Upper lobe of left lung (tissue), 6 donors: Measurements from ENCODE around the gene C10orf120. TPM values are rescaled to one million over a fixed set of nuclear protein-coding genes. Genes with fewer than 3 reads are reported as not detected.

Source experiments
- ATAC-seq, 2 donors: fragments of 200-7000 bp; cut with Tn5 transposase; one replicate each; pipeline ENCODE4 v1.9.1; 2022; ENCODE audit warnings: mild to moderate bottlenecking in 2 of 2, moderate library complexity in 2 of 2; ENCODE audit not compliant: low FRiP score in 2 of 2
- DNase-seq, 2 donors: peaks; one replicate each; pipeline ENCODE4 v3.0.0-alpha.2; 2019 to 2020
- H3K27ac ChIP-seq, 4 donors: fragments of 200-600 bp; sonication (generic); one replicate each; pipeline ENCODE4 v1.5.1; 2016 to 2019
- H3K27me3 ChIP-seq, 4 donors: fragments of 200-600 bp; sonication (generic); one replicate each; pipeline ENCODE4 v1.5.1; 2017 to 2019
- H3K36me3 ChIP-seq, 4 donors: fragments of 200-600 bp; sonication (generic); one replicate each; pipeline ENCODE4 v1.5.1; 2016 to 2019
- H3K4me1 ChIP-seq, 4 donors: fragments of 200-600 bp; sonication (generic); one replicate each; pipeline ENCODE4 v1.5.1; 2018 to 2019
- H3K4me3 ChIP-seq, 4 donors: fragments of 200-600 bp; sonication (generic); one replicate each; pipeline ENCODE4 v1.5.1; 2017 to 2019; ENCODE audit warnings: mild to moderate bottlenecking in 2 of 4, moderate library complexity in 1 of 4
- H3K9me3 ChIP-seq, 4 donors: fragments of 200-600 bp; sonication (generic); one replicate each; pipeline ENCODE4 v1.5.1; 2018 to 2019
- EP300 ChIP-seq, 4 donors: sonication (generic); formaldehyde crosslinking; IDR thresholded peaks; one replicate each; pipeline ENCODE4 v1.5.1; 2017; ENCODE audit warnings: antibody characterized with exemption in 4 of 4, control low read depth in 2 of 4
- POLR2A ChIP-seq, 4 donors: fragments of 450-650 bp; IDR thresholded peaks; one replicate each; pipeline ENCODE4 v1.5.1; 2016 to 2017; ENCODE audit warnings: antibody characterized with exemption in 4 of 4, mild to moderate bottlenecking in 2 of 4
- POLR2AphosphoS5 ChIP-seq, 2 donors: sonication (generic); formaldehyde crosslinking; IDR thresholded peaks; one replicate each; pipeline ENCODE4 v1.5.1; 2017; ENCODE audit warnings: antibody characterized with exemption in 2 of 2
- WGBS, 2 donors: methylation state at CpG; one replicate each; pipeline ENCODE4 v1.1.5; 2017 to 2018; 5-methylcytosine and 5-hydroxymethylcytosine counted together
- total RNA-seq, 6 donors: library from RNA; depleted of rRNA in 4 of 6; stranded (reverse); fragments of >200 nt in 4 of 6; gene quantifications; one replicate each; pipeline versions ENCODE4 v1.1.0 to v1.2.1, GENCODE V29; 2016 to 2021
- TF ChIP-seq, protein P1 (sequence below), 6 experiments: fragments of 450-650 bp in 4 of 6; fragments of 200-600 bp in 2 of 6; sonication (generic) in 2 of 6; IDR thresholded peaks; one replicate each; pipeline ENCODE4 v1.5.1; 2016 to 2019; ENCODE audit warnings: antibody characterized with exemption in 6 of 6
- donor health status: DM: no; HTN: no; CAD: no; lungs with moderate emphysema.
- donor health status: DM: no; HTN: yes; CAD: no; lungs with severe emphysema.

C10orf120 gene
- total RNA-seq, 6 donors from 2014 or later, result not detected

DNA sequence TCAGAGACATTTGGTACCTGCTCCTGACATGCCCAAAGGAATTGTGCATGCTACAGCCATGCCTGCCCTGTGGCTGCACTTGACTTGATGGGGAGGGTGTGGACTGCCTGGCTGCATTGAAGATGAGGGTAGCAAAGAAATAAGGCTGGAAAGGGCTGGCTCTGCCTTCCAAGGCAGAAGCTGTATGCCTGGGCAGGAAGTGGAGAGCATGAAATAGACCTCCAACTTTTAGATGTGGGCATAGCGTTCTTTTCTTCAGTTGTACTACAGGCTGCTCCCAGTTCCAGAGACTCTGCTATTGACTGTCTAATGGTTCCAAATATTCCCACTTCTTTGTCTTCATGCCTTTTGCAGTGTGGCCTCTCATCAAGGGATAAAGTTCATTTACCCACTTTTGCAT lies 3.0 kb downstream of the C10orf120 start:
- 69 to 89% methylated on average over 1 of the region's 1 CpG for WGBS, 2 donors
- no peak overlapping the region for H3K27ac ChIP-seq
- no peaks in the 10 kb centered on the region for H3K4me1 ChIP-seq
- TF ChIP-seq POLR2AphosphoS5 (IDR thresholded peaks at IDR 0.05) (no peak), EP300 (IDR thresholded peaks at IDR 0.05) (no peak), POLR2A (IDR thresholded peaks at IDR 0.05) (no peak)
- TF ChIP-seq, protein P1, sequence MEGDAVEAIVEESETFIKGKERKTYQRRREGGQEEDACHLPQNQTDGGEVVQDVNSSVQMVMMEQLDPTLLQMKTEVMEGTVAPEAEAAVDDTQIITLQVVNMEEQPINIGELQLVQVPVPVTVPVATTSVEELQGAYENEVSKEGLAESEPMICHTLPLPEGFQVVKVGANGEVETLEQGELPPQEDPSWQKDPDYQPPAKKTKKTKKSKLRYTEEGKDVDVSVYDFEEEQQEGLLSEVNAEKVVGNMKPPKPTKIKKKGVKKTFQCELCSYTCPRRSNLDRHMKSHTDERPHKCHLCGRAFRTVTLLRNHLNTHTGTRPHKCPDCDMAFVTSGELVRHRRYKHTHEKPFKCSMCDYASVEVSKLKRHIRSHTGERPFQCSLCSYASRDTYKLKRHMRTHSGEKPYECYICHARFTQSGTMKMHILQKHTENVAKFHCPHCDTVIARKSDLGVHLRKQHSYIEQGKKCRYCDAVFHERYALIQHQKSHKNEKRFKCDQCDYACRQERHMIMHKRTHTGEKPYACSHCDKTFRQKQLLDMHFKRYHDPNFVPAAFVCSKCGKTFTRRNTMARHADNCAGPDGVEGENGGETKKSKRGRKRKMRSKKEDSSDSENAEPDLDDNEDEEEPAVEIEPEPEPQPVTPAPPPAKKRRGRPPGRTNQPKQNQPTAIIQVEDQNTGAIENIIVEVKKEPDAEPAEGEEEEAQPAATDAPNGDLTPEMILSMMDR (IDR thresholded peaks at IDR 0.05), result no peak
- ATAC-seq, result peak in 1 of 2 donors; percentile 5
- no peaks in the 10 kb centered on the region for H3K27me3 ChIP-seq
- DNase-seq, result no peak
- no peaks in the 10 kb centered on the region for H3K9me3 ChIP-seq
- H3K36me3 ChIP-seq, result no peaks in the 10 kb centered on the region
- H3K4me3 ChIP-seq, result no peak overlapping the region

DNA sequence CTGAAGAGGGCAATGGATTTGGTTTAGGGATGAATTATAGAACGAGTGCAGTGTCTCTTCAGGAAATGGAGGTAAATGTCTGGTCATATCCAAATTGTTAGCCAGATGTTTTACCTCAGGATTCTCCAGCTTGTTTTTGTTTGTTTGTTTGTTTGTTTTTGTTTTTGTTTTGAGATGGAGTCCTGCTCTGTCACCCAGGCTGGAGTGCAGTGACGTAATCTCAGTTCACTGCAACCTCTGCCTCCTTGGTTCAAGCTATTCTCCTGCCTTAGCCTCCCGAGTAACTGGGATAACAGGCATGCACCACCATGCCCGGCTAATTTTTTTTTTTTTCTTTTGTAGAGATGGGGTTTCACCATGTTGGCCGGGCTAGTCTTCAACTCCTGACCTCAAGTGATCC lies 6.9 kb downstream of the C10orf120 start:
- no peak for TF ChIP-seq POLR2A (IDR thresholded peaks at IDR 0.05)
- ATAC-seq, result no peak
- 81 to 90% methylated on average over 5 of the region's 5 CpGs for WGBS, 2 donors
- Histone ChIP-seq H3K4me3 (no peak overlapping the region), H3K27ac (no peak overlapping the region), H3K9me3 (no peaks in the 10 kb centered on the region), H3K36me3 (no peaks in the 10 kb centered on the region), H3K4me1 (peaks cover 0 to 7% (median 3%) of the 10 kb centered on the region in 4 donors), H3K27me3 (no peaks in the 10 kb centered on the region)
- DNase-seq, result no peak

DNA sequence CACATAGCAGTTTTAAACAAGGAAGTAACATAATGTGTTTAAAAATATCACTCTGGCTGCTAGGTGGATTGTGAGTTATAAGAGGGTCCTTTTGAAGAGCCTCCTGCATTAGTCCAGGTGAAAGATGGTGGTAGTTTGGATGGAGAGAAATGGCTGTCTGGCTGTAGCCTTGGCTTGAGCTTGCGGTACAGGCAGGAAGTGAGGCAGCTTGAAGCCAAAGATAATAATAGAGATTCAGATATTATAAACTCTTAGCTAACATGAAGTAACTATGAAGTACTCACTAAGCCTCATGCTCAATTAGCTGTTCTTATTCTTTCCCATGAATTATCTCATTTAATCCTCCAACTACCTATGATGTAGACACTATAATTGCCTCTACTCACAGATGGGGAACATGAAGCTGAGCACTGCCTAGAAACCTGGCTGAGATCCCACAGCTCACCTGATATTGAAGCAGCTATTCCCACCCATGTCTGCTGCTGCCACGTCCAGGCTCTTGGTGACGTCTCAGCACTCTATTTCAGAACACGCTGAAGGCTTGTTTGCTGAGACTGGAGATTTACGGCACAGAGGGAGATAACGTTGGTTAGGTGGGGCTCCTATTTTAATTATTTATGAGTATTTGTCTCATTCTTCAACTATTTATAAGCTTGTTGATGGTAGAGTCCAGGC lies 10.4 kb downstream of the C10orf120 start:
- no peaks in the 10 kb centered on the region for H3K9me3 ChIP-seq
- DNase-seq (no peak), ATAC-seq (no peak)
- H3K27ac ChIP-seq, result no peak overlapping the region
- H3K36me3 ChIP-seq, result no peaks in the 10 kb centered on the region
- no peaks in the 10 kb centered on the region for H3K27me3 ChIP-seq
- peaks cover 0 to 7% (median 3%) of the 10 kb centered on the region in 4 donors for H3K4me1 ChIP-seq
- WGBS, 2 donors, result 72 to 73% methylated on average over 6 of the region's 6 CpGs
- H3K4me3 ChIP-seq, result no peak overlapping the region
- no peak for TF ChIP-seq EP300 (IDR thresholded peaks at IDR 0.05)
- no peak for TF ChIP-seq POLR2AphosphoS5 (IDR thresholded peaks at IDR 0.05)
- TF ChIP-seq POLR2A (IDR thresholded peaks at IDR 0.05), result no peak
- TF ChIP-seq, protein P1 (IDR thresholded peaks at IDR 0.05), result no peak

DNA sequence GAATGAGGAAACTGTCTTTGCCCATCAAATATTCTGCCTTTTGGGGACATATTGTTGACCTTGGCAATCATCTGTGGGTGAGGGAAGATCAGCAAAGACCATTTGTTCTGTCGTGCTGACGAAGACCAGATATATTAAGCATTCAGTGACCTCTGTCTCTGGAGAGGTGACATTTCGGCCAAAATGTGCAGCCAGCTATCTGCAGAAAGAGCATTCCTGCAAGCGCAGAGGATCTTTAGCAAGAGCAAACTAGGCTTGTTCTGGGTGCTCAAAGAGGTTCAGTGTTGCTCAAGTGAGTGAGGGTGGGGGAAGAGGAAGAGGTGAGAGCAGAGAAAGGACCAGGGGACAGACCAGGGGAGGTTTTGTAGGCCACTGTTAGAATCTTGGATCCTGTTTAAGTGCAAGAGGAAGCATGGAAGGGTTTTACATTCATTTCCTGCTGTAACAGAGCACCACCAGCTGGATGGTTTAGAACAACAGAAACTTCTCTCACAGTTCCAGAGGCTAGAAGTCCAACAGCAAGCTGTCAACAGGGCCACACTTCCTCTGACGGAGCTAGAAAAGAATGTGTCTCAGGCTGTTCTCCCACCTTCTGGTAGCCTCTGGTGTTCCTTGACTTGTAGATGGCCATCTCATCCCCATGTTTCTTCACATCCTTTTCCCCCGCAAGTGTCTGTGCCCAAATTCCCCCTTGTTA lies 11.2 kb downstream of the C10orf120 start:
- Histone ChIP-seq H3K27ac (no peak overlapping the region), H3K36me3 (no peaks in the 10 kb centered on the region), H3K9me3 (no peaks in the 10 kb centered on the region), H3K4me3 (no peak overlapping the region), H3K27me3 (no peaks in the 10 kb centered on the region), H3K4me1 (peaks cover 0 to 7% (median 3%) of the 10 kb centered on the region in 4 donors)
- WGBS, 2 donors, result 63 to 65% methylated on average over 6 of the region's 6 CpGs
- ATAC-seq (peak in 1 of 2 donors; percentile 62), DNase-seq (peak in 1 of 2 donors; percentile 25)
- TF ChIP-seq POLR2AphosphoS5 (IDR thresholded peaks at IDR 0.05), result no peak
- TF ChIP-seq, protein P1 (IDR thresholded peaks at IDR 0.05), result peak in 1 of 6 experiments; percentile 30

DNA sequence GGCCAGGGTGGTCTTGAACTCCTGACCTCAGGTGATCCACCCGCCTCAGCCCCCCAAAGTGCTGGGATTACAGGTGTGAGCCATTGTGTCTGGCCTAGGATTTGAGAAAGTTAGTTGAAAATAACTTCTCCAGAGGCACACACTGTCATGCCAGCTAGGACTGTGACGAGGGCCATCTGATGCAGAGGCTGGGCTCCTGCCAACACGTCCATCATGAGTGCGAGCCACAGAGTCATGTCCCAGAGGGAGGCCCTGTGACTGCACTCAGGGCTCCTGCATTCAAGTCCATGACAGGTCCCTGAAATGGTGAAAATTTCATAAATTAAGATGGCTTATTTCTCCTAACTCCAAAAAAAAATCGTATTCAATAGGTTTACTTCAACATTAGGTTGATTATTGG lies 17.1 kb downstream of the C10orf120 start:
- TF ChIP-seq POLR2AphosphoS5 (IDR thresholded peaks at IDR 0.05) (no peak), POLR2A (IDR thresholded peaks at IDR 0.05) (no peak), EP300 (IDR thresholded peaks at IDR 0.05) (no peak)
- TF ChIP-seq, protein P1 (IDR thresholded peaks at IDR 0.05), result no peak
- no peak overlapping the region for H3K27ac ChIP-seq
- H3K27me3 ChIP-seq, result no peaks in the 10 kb centered on the region
- H3K9me3 ChIP-seq, result no peaks in the 10 kb centered on the region
- 69 to 75% methylated on average over 4 to 5 of the region's 5 CpGs for WGBS, 2 donors
- H3K4me3 ChIP-seq, result no peak overlapping the region
- ATAC-seq, result no peak
- no peak for DNase-seq
- H3K4me1 ChIP-seq, result no peaks in the 10 kb centered on the region
- H3K36me3 ChIP-seq, result no peaks in the 10 kb centered on the region
